ENCODE data around the gene RING1.

RING1 gene

GRCh38 chr6:33193619-33194018, 14.7 kb upstream of the RING1 start:
- no peak for DNase-seq

DNA sequence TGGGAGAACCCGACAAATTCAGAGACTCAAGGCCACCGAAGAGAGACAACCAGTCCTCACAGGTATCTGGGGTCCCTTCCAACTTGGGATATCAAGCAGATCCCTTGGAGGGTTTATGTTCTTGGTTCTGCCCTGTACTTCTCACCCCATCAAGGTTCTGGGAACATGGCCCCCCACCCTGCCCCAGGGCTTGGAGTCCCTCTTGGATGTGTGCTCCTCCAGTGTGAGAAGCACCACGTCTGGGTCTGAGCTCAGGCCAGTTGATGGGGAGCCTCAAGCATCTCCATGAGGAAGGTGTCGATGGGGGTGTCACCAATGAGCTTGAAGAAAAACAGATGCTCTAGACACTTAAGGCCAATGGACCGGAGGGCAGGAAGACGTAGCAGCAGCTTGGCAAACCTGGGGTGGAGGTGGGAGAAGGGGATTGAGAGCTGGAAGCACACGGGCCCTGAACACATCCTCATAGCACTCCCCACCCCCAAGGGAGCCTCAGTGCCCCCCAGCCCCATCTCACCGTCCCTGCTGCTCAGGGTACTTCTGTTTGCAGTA, 13.8 kb upstream of the RING1 start:
- no peak for DNase-seq

GRCh38 chr6:33195304-33196165, 12.8 kb upstream of the RING1 start:
- no peak for DNase-seq

DNA sequence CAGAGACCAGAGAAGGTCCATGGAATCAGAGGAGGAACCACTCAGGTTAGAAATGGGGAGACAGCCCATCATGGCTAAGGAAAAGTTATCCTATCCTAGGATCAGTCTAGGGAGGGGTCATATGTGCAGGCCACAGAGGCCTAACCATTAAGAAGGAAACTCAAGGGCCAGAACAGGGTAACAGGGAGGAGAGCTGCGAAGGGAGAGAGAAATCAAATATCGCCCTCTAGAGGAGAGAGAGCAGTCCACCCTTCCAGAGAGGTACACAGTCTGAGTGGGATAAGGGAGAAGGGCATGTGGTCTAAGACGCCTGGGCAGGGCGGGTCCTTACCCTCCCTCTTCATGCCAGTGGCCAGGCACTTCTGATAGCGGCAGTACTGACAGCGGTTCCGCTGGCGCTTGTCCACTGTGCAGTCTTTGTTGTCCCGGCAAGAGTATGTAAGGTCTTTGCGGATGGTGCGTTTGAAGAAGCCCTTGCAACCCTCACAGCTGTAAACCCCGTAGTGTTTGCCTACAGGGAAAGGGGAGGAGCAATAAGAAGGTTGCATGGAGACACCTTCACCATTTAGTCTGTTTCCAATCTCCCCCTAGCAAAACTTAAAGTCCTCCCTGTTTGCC, 10.8 kb upstream of the RING1 start:
- peak; percentile 52 for DNase-seq

DNA sequence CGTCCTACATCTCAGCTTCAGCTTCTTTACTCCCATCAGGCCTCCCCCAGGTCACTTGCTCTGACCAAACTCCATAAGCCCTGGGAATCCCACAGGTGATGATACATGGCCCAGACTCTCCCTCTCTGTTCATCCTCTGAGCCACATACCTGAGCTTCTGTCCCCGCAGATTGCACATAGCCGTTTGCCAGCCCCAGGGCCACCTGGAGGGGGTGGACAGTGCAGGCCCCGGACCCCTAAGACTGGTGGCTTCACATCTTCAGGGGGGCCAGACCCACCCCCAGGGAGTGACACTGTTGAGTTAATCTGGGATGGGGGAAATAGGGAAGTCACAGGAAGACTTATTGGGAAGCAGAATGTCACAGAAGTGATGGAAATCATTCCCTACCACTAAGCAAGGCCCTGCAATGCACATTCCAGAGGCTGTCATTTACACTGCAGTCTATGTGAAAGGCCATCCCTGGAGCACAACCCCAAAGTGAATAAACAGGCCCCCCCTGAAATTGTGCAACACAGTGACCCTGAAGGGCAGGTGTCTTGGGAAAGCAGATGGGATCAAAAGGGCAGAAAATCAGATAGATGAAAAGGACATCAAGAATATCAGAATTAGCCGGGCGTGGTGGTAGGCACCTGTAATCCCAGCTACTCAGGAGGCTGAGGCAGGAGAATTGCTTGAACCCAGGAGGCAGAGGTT, 10.0 kb upstream of the RING1 start:
- DNase-seq, result no peak

GRCh38 chr6:33198853-33199436, 9.4 kb upstream of the RING1 start:
- DNase-seq, result no peak

GRCh38 chr6:33199687-33200218, 8.5 kb upstream of the RING1 start:
- peak; percentile 41 for DNase-seq

DNA sequence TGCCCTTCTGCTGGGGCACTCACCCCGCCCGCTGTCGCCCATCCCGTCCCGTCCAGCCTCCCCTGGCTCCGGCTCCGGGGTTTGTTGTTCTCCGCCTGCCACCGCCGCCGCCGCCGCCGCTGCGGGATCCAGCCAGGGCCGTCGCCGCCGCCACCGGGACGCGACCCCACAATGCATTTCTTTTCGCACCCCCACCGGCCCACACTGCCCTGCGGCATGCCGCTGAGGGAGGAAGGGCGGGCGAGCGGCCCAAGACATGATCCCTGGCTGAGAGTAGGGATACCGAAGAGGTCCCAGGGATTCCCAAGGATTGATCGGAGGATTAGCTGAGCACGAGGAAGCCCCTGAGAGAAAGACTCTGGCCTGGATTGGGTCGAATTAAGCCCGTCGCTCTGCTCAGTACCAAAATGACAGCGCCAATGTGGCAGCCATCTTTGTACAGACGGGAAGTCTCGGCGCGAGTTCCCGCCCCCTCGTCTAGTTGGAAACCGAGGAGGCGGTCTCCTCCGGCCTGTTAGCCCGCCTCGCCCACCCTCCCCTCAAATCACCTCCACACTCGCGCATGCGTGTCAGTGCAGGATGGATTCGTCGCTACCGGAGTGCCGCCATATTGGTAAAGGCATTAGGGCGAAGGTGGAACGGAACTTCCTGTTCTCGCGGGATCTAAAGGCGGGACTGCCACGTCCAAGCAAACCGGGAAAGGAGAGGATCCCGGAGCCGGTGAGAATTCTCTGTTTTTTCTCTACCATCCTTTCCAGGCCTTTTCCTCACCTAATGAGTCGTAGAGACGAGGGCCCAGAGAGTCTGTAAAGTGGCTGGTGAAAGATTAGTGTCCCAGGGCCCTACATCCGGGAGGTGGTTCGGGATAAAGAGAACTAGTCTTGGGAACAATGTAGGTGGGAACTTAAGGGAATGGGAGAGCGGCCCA, 7.8 kb upstream of the RING1 start, which contains the start of the genes RXRB and SLC39A7:
Gene RXRB (minus strand): TSS at position 447 of the 928 bp plus-strand sequence. CDS start 189 bp downstream, at position 258.
Gene SLC39A7 (plus strand): TSS at position 649 of the 928 bp plus-strand sequence. CDS start 379 bp downstream, outside the sequence.
- DNase-seq, result peak; percentile 100

- no peak for DNase-seq
These were observed 7.2 kb upstream of the RING1 start for GRCh38 chr6:33201147-33201545.

DNA sequence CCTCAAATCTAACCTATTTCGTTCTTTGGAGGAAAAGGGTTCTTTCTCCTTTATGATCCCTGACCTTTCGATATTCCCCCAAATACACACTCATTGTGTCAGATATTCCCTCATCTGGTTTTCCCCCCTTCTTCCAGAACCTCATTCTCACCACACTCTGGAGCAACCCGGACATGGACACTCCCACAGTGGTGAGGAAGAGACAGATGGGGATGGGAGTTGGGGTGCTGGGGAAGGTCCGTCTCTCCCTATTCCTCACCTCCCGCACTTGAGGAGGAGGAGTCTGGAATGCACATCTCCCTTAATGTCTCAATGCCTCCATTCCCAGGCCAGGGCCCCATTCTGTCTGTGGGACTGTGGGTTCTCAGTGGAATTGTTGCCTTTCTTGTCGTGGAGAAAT, 6.4 kb upstream of the RING1 start:
- DNase-seq, result no peak

DNA sequence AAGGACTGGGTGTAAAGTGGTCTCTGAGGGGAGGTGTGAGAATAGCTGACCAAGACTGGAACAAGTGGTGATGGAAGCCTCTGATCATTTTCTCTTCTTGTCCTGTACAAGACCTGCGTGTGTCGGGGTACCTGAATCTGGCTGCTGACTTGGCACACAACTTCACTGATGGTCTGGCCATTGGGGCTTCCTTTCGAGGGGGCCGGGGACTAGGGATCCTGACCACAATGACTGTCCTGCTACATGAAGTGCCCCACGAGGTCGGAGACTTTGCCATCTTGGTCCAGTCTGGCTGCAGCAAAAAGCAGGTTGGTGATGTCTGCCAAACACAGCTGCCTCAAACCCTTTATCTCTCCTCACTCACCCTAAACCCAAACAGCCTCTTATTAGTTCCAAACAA, 5.5 kb upstream of the RING1 start:
- no peak for DNase-seq

DNA sequence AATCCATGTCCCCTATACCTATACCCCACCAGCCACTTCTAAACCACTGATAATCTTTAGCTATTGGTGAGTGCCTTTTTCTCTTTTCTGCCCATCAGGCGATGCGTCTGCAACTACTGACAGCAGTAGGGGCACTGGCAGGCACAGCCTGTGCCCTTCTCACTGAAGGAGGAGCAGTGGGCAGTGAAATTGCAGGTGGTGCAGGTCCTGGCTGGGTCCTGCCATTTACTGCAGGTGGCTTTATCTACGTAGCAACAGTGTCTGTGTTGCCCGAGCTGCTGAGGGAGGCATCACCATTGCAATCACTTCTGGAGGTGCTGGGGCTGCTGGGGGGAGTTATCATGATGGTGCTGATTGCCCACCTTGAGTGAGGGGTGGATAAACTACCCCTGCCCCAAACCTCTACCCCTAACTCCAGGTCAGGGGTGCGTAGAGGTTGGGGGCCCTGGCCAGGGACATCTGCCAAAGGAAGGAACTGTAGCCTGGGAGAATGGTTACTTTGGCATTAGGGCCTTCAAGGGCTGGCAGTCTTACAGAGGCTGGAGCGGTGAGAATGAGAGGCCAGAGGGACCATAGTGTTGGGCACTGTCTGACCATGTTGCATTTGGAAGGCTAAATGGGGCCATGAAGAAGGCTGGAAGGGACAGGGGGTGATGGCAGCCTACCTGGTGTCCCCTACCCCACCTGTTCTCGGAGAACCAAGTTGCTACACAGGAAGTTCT, 4.7 kb upstream of the RING1 start:
- DNase-seq, result no peak

DNA sequence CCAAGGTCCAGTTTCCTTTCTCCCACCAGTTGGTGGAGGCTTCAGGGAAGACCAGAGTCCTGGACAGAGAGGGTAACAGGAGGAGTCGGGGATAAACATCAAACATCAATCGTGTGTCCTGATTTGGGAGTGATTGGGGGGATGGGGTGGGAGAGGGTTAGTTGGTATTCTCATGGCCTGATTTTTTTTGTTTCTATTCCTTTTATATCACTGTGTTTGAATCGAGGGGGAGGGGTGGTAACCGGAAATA, 4.2 kb upstream of the RING1 start:
- no peak for DNase-seq

GRCh38 chr6:33204415-33205190, 3.7 kb upstream of the RING1 start, which contains the start of gene HSD17B8:
Gene HSD17B8, plus strand, starts transcription at chr6:33204655. Its CDS starts 14 bp downstream, at chr6:33204669.
- peak; percentile 91 for DNase-seq

DNA sequence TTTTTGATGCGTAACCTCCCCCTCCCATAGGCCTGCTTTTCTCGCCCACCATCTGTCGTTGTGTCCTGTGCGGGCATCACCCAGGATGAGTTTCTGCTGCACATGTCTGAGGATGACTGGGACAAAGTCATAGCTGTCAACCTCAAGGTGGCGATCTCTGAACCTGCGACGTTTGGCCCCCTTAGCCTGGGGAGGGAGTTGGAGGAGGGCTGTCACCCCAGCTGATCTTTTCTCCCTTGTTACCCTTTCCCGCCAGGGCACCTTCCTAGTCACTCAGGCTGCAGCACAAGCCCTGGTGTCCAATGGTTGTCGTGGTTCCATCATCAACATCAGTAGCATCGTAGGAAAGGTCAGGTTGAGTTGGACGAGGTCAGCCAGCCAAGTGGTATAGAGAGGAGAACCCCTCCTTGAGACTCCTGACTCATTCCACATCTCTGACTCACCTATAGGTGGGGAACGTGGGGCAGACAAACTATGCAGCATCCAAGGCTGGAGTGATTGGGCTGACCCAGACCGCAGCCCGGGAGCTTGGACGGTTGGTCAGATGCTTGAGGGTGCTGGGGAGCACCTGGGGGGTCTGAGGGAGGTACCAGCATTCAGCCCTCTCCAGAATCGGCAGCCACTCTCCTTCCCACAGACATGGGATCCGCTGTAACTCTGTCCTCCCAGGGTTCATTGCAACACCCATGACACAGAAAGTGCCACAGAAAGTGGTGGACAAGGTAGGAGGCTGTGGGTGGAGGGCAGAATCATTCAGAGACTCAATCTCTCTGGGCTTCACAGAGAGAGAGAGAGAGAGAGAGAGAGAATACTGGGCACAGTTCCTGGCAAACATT, 2.9 kb upstream of the RING1 start:
- peak; percentile 66 for DNase-seq

GRCh38 chr6:33206027-33206863, 2.1 kb upstream of the RING1 start:
- peak; percentile 31 for DNase-seq

GRCh38 chr6:33206864-33207551, 1.3 kb upstream of the RING1 start:
- peak; percentile 39 for DNase-seq
